Thyroid gland (tissue), 4 donors: ENCODE results near the gene HOATZ. TPM values are rescaled to one million over a fixed set of nuclear protein-coding genes. Genes with fewer than 3 reads are reported as not detected.

Experiments
- DNase-seq, 2 donors: peaks; one replicate each; pipeline ENCODE4 v3.0.0-alpha.2; 2019
- H3K27ac ChIP-seq, 3 donors: fragments of 200-600 bp; sonication (generic); 1 replicate in 2 of 3; 2 replicates in 1 of 3; pipeline ENCODE4 v1.5.1; 2016 to 2019; ENCODE audit warnings: mild to moderate bottlenecking in 1 of 3, moderate library complexity in 1 of 3
- H3K27me3 ChIP-seq: fragments of 200-600 bp; sonication (generic); one replicate; pipeline ENCODE4 v1.5.1; 2019
- H3K36me3 ChIP-seq, 2 donors: fragments of 200-600 bp; sonication (generic); one replicate each; pipeline ENCODE4 v1.5.1; 2016 to 2019
- H3K4me1 ChIP-seq, 2 donors: fragments of 200-600 bp; sonication (generic); one replicate each; pipeline ENCODE4 v1.5.1; 2017 to 2019
- H3K4me3 ChIP-seq, 3 donors: fragments of 200-600 bp; sonication (generic); replicated peaks in 1 of 3; 1 replicate in 2 of 3; 2 replicates in 1 of 3; pipeline ENCODE4 v1.5.1; 2016; ENCODE audit warnings: mild to moderate bottlenecking in 1 of 3
- H3K9me3 ChIP-seq: fragments of 200-600 bp; sonication (generic); one replicate; pipeline ENCODE4 v1.5.1; 2017
- POLR2A ChIP-seq, 2 donors: fragments of 450-650 bp; IDR thresholded peaks; one replicate each; pipeline ENCODE4 v1.6.1; 2017; ENCODE audit warnings: antibody characterized with exemption in 2 of 2, mild to moderate bottlenecking in 2 of 2, moderate library complexity in 1 of 2
- WGBS, 2 donors: methylation state at CpG; one replicate each; pipeline ENCODE4 v1.1.5; 2017; 5-methylcytosine and 5-hydroxymethylcytosine counted together
- intact Hi-C: fragments of 100-400 bp; cut with DNase I; formaldehyde crosslinking; loops from one replicate; pipeline ENCODE4 v1.15.1; 2023
- total RNA-seq, 4 donors: library from RNA; depleted of rRNA; stranded (reverse); fragments of >200 nt; gene quantifications; one replicate each; pipeline ENCODE4 v1.2.3, GENCODE V29; 2016
- TF ChIP-seq, protein P1 (sequence below), 6 experiments: fragments of 200-600 bp in 3 of 6; fragments of 450-650 bp in 3 of 6; sonication (generic) in 3 of 6; IDR thresholded peaks; one replicate each; pipeline ENCODE4 v1.5.1; 2016 to 2019; ENCODE audit warnings: antibody characterized with exemption in 6 of 6, mild to moderate bottlenecking in 2 of 6, inconsistent platforms in 1 of 6, moderate library complexity in 1 of 6

The HOATZ gene
- total RNA-seq, 4 donors from 2014 or later, result not detected

- peaks cover 0 to under 1% of the 10 kb centered on the region in 2 donors for H3K36me3 ChIP-seq
- H3K27me3 ChIP-seq, result no peaks in the 10 kb centered on the region
- intact Hi-C loops, result loop anchor here (10.0 kb wide), 1 partner anchor 282 kb away; no protein-coding TSS in a partner anchor
- H3K4me3 ChIP-seq, result no peak overlapping the region
- 88 to 89% methylated on average over 10 of the region's 10 CpGs for WGBS, 2 donors
- DNase-seq, result no peak
- TF ChIP-seq, protein P1, sequence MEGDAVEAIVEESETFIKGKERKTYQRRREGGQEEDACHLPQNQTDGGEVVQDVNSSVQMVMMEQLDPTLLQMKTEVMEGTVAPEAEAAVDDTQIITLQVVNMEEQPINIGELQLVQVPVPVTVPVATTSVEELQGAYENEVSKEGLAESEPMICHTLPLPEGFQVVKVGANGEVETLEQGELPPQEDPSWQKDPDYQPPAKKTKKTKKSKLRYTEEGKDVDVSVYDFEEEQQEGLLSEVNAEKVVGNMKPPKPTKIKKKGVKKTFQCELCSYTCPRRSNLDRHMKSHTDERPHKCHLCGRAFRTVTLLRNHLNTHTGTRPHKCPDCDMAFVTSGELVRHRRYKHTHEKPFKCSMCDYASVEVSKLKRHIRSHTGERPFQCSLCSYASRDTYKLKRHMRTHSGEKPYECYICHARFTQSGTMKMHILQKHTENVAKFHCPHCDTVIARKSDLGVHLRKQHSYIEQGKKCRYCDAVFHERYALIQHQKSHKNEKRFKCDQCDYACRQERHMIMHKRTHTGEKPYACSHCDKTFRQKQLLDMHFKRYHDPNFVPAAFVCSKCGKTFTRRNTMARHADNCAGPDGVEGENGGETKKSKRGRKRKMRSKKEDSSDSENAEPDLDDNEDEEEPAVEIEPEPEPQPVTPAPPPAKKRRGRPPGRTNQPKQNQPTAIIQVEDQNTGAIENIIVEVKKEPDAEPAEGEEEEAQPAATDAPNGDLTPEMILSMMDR (IDR thresholded peaks at IDR 0.05), result no peak
- TF ChIP-seq POLR2A (IDR thresholded peaks at IDR 0.05), result no peak
- no peaks in the 10 kb centered on the region for H3K9me3 ChIP-seq
- H3K27ac ChIP-seq, result no peak overlapping the region
- no peaks in the 10 kb centered on the region for H3K4me1 ChIP-seq
Observed at GRCh38 chr11:111562692-111563389, 48.3 kb downstream of the HOATZ start.

GRCh38 chr11:111565114-111565720 lies 50.6 kb downstream of the HOATZ start:
- peak; percentile 62 to 66 for DNase-seq
- H3K36me3 ChIP-seq, result no peaks in the 10 kb centered on the region
- H3K27ac ChIP-seq, result no peak overlapping the region
- no peaks in the 10 kb centered on the region for H3K27me3 ChIP-seq
- TF ChIP-seq, protein P1 (IDR thresholded peaks at IDR 0.05), result peak; percentile 69 to 87 (median 73)
- TF ChIP-seq POLR2A (IDR thresholded peaks at IDR 0.05), result no peak
- no peak overlapping the region for H3K4me3 ChIP-seq
- intact Hi-C loops, result loop anchor here (10.0 kb wide), 1 partner anchor 280 kb away; no protein-coding TSS in a partner anchor
- no peaks in the 10 kb centered on the region for H3K9me3 ChIP-seq
- peaks cover 0 to 5% of the 10 kb centered on the region in 2 donors for H3K4me1 ChIP-seq
- WGBS, 2 donors, result 69% methylated on average over 4 of the region's 4 CpGs

DNA sequence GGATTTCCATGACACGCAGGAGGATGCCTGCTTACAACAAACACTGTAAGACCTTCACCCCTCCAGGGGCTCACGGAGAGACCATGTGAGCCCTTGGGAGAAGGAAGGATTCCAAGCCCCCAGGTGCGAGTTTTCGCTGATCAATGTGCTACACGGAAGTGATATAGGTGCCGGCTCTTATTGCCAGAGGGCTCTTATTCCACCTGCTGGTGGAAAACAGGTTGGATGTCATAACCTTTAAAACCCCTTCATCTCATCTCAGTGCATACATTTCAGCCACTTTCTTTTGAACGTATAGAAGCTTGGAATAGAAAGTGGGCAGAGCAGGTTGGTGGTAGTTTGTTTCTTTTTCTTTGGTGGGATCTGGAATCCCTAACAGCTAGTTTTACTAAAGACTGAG lies 51.7 kb downstream of the HOATZ start:
- H3K4me1 ChIP-seq, result peaks cover 0 to 5% of the 10 kb centered on the region in 2 donors
- no peaks in the 10 kb centered on the region for H3K9me3 ChIP-seq
- no peak for DNase-seq
- H3K27ac ChIP-seq, result no peak overlapping the region
- no peaks in the 10 kb centered on the region for H3K27me3 ChIP-seq
- intact Hi-C loops, result loop anchor here (10.0 kb wide), 1 partner anchor 278 kb away; no protein-coding TSS in a partner anchor
- no peaks in the 10 kb centered on the region for H3K36me3 ChIP-seq
- 77 to 79% methylated on average over 7 of the region's 7 CpGs for WGBS, 2 donors
- no peak for TF ChIP-seq POLR2A (IDR thresholded peaks at IDR 0.05)
- TF ChIP-seq, protein P1 (IDR thresholded peaks at IDR 0.05), result no peak
- H3K4me3 ChIP-seq, result no peak overlapping the region

GRCh38 chr11:111569476-111569875 lies 54.9 kb downstream of the HOATZ start:
- WGBS, 2 donors, result 68 to 73% methylated on average over 4 of the region's 4 CpGs
- TF ChIP-seq POLR2A (IDR thresholded peaks at IDR 0.05), result no peak
- TF ChIP-seq, protein P1 (IDR thresholded peaks at IDR 0.05), result no peak
- no peaks in the 10 kb centered on the region for H3K36me3 ChIP-seq
- intact Hi-C loops, result loop anchor here (10.0 kb wide), 1 partner anchor 275 kb away; no protein-coding TSS in a partner anchor
- no peak overlapping the region for H3K27ac ChIP-seq
- H3K9me3 ChIP-seq, result no peaks in the 10 kb centered on the region
- no peak for DNase-seq
- H3K4me1 ChIP-seq, result peaks cover 0 to 5% of the 10 kb centered on the region in 2 donors
- no peak overlapping the region for H3K4me3 ChIP-seq
- H3K27me3 ChIP-seq, result no peaks in the 10 kb centered on the region

DNA sequence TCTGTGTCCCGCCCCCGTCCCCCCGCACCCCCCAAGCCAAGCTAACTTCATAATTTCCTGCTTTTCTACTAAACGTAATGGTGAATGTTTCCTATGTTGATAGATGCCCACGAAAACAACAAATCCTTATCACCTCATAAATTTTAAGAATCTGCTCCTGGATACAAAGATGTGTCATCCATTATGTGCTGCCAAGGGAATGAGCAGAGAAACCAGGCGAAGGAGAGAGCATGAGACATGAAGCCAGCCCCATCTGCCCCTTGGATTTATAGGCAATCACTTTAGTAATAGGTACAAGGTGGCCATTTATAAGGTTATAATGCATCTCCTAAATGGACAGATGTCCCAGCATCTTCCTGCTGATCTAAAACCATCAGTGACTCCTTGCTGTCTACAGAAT lies 56.2 kb downstream of the HOATZ start:
- no peak for TF ChIP-seq POLR2A (IDR thresholded peaks at IDR 0.05)
- TF ChIP-seq, protein P1 (IDR thresholded peaks at IDR 0.05), result no peak
- H3K4me3 ChIP-seq, result no peak overlapping the region
- H3K36me3 ChIP-seq, result no peaks in the 10 kb centered on the region
- intact Hi-C loops, result no loop called here
- no peaks in the 10 kb centered on the region for H3K27me3 ChIP-seq
- no peaks in the 10 kb centered on the region for H3K9me3 ChIP-seq
- peaks cover 5 to 6% of the 10 kb centered on the region in 2 donors for H3K4me1 ChIP-seq
- 64 to 77% methylated on average over 6 of the region's 6 CpGs for WGBS, 2 donors
- no peak for DNase-seq
- no peak overlapping the region for H3K27ac ChIP-seq
